HEK293 (cell line): Measurements from ENCODE around the gene ZNF227.

ENCODE experiments used
- FEZF1 ChIP-seq: fragments of 450-650 bp; formaldehyde crosslinking; IDR thresholded peaks from 2 replicates; pipeline ENCODE4 v1.5.1; 2016; ENCODE audit warnings: missing biosample characterization, missing genetic modification characterization
- GFI1B ChIP-seq: fragments of 450-650 bp; formaldehyde crosslinking; IDR thresholded peaks from 2 replicates; pipeline ENCODE4 v1.5.1; 2016; ENCODE audit warnings: missing biosample characterization, missing genetic modification characterization
- GLI4 ChIP-seq: fragments of 450-650 bp; formaldehyde crosslinking; IDR thresholded peaks from 2 replicates; pipeline ENCODE4 v1.5.1; 2016; ENCODE audit warnings: missing biosample characterization, missing genetic modification characterization
- SP2 ChIP-seq: fragments of 450-650 bp; formaldehyde crosslinking; IDR thresholded peaks from 2 replicates; pipeline ENCODE4 v1.5.1; 2016; ENCODE audit warnings: missing biosample characterization, missing genetic modification characterization
- TRIM28 ChIP-seq: IDR thresholded peaks from 2 replicates; pipeline ENCODE4 v1.6.1; 2011; ENCODE audit warnings: low read length, control low read depth, borderline replicate concordance
- YY1 ChIP-seq: fragments of 450-650 bp; formaldehyde crosslinking; IDR thresholded peaks from 2 replicates; pipeline ENCODE4 v1.5.1; 2018; ENCODE audit warnings: missing biosample characterization, missing genetic modification characterization
- ZBTB11 ChIP-seq: fragments of 450-650 bp; formaldehyde crosslinking; conservative IDR thresholded peaks from 2 replicates; pipeline ENCODE4 v1.5.1; 2016; ENCODE audit warnings: low read depth, missing biosample characterization, missing genetic modification characterization
- ZBTB48 ChIP-seq: fragments of 450-650 bp; formaldehyde crosslinking; IDR thresholded peaks from 2 replicates; pipeline ENCODE4 v1.5.1; 2016; ENCODE audit warnings: missing biosample characterization, missing genetic modification characterization
- ZEB2 ChIP-seq: fragments of 450-650 bp; formaldehyde crosslinking; IDR thresholded peaks from 2 replicates; pipeline ENCODE4 v1.5.1; 2016; ENCODE audit warnings: missing biosample characterization, missing genetic modification characterization
- ZNF114 ChIP-seq: fragments of 450-650 bp; formaldehyde crosslinking; IDR thresholded peaks from 2 replicates; pipeline ENCODE4 v1.5.0; 2017; ENCODE audit warnings: missing biosample characterization, missing genetic modification characterization
- ZNF121 ChIP-seq: fragments of 450-650 bp; formaldehyde crosslinking; IDR thresholded peaks from 2 replicates; pipeline ENCODE4 v1.5.1; 2016; ENCODE audit warnings: missing biosample characterization, missing genetic modification characterization
- ZNF146 ChIP-seq: fragments of 450-650 bp; formaldehyde crosslinking; IDR thresholded peaks from 2 replicates; pipeline ENCODE4 v1.5.1; 2016; ENCODE audit warnings: missing biosample characterization, missing genetic modification characterization
- ZNF175 ChIP-seq: fragments of 450-650 bp; formaldehyde crosslinking; IDR thresholded peaks from 2 replicates; pipeline ENCODE4 v1.5.1; 2016; ENCODE audit warnings: missing biosample characterization, missing genetic modification characterization
- ZNF221 ChIP-seq: fragments of 450-650 bp; formaldehyde crosslinking; IDR thresholded peaks from 2 replicates; pipeline ENCODE4 v1.5.1; 2017; ENCODE audit warnings: missing biosample characterization, missing genetic modification characterization, borderline replicate concordance
- ZNF274 ChIP-seq, 2 experiments: fragments of 200-500 bp in 1 of 2; fragments of 450-650 bp in 1 of 2; sonication (Bioruptor generic) in 1 of 2; formaldehyde crosslinking in 1 of 2; IDR thresholded peaks; 2 replicates each; pipeline versions ENCODE4 v1.5.1 to v1.6.1; 2014 to 2016; ENCODE audit warnings: borderline replicate concordance in 1 of 2, inconsistent platforms in 1 of 2, low read length in 1 of 2, missing biosample characterization in 1 of 2, missing genetic modification characterization in 1 of 2
- ZNF350 ChIP-seq: fragments of 450-650 bp; formaldehyde crosslinking; IDR thresholded peaks from 2 replicates; pipeline ENCODE4 v1.5.0; 2017; ENCODE audit warnings: missing biosample characterization, mild to moderate bottlenecking, missing genetic modification characterization
- ZNF433 ChIP-seq: fragments of 450-650 bp; formaldehyde crosslinking; IDR thresholded peaks from 2 replicates; pipeline ENCODE4 v1.5.1; 2016; ENCODE audit warnings: missing biosample characterization, missing genetic modification characterization, low read depth
- ZNF473 ChIP-seq: fragments of 450-650 bp; formaldehyde crosslinking; IDR thresholded peaks from 2 replicates; pipeline ENCODE4 v1.5.1; 2017; ENCODE audit warnings: missing biosample characterization, missing genetic modification characterization
- ZNF501 ChIP-seq: fragments of 450-650 bp; formaldehyde crosslinking; IDR thresholded peaks from 2 replicates; pipeline ENCODE4 v1.5.1; 2016; ENCODE audit warnings: missing biosample characterization, missing genetic modification characterization
- ZNF510 ChIP-seq: fragments of 450-650 bp; formaldehyde crosslinking; IDR thresholded peaks from 2 replicates; pipeline ENCODE4 v1.5.1; 2018; ENCODE audit warnings: mild to moderate bottlenecking, missing genetic modification characterization, missing biosample characterization; ENCODE audit not compliant: insufficient replicate concordance
- ZNF558 ChIP-seq: fragments of 450-650 bp; formaldehyde crosslinking; IDR thresholded peaks from 2 replicates; pipeline ENCODE4 v1.5.1; 2016; ENCODE audit warnings: missing biosample characterization, missing genetic modification characterization
- ZNF704 ChIP-seq: fragments of 450-650 bp; formaldehyde crosslinking; IDR thresholded peaks from 2 replicates; pipeline ENCODE4 v1.5.1; 2016; ENCODE audit warnings: missing biosample characterization, missing genetic modification characterization
- ZSCAN23 ChIP-seq: fragments of 450-650 bp; formaldehyde crosslinking; IDR thresholded peaks from 2 replicates; pipeline ENCODE4 v1.5.1; 2016; ENCODE audit warnings: missing biosample characterization, missing genetic modification characterization
- ZXDB ChIP-seq: fragments of 450-650 bp; formaldehyde crosslinking; IDR thresholded peaks from 2 replicates; pipeline ENCODE4 v1.5.1; 2016; ENCODE audit warnings: missing biosample characterization, missing genetic modification characterization
- TF ChIP-seq, protein P1 (sequence below): fragments of 450-650 bp; formaldehyde crosslinking; IDR thresholded peaks from 2 replicates; pipeline ENCODE4 v1.5.0; 2017; ENCODE audit warnings: missing biosample characterization, missing genetic modification characterization, borderline replicate concordance
- TF ChIP-seq, protein P2 (sequence below): fragments of 450-650 bp; formaldehyde crosslinking; IDR thresholded peaks from 2 replicates; pipeline ENCODE4 v1.5.1; 2017; ENCODE audit warnings: missing biosample characterization, missing genetic modification characterization
- TF ChIP-seq, protein P3 (sequence below): fragments of 450-650 bp; formaldehyde crosslinking; IDR thresholded peaks from 2 replicates; pipeline ENCODE4 v1.5.1; 2016; ENCODE audit warnings: missing biosample characterization, missing genetic modification characterization

Gene ZNF227

DNA sequence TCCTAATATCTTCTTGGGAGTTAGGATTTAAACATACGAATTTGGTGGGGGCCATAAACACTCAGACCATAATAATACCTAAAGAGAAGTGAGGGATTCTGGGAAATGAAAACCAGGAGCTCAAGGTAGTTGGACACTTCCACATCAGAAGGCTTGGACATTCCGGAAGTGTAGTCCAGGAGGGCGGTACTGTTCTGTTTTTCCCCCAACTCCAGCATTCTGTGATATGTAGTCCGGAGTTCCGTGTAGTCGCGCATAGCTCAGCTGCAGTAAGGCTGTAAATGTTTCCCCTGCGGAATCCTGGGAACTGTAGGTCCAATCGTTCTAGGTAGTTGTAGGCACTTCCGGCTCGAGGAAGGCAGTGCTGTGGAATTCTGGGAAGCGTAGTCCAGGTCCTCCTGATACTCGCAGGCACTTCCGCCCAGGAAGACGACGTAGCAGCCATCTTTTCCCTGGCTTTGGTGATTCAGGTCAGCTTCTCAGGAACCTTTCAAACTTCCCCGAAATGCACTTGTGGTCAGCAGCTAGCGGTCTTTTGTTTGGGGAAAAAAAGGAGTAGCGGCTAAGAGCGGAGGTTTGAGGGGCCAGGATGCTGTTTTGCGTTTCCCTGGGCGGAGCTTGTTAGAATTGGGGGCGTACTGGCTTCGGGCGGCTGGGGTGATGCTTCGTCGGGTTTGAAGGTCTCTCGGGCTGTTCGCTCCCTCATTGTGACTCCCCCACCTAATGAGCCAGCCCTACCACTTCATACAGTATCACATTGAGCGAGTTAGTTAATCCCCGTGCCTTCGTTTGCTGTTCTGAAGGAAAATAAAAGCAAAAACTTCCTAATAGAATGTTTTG lies 47.4 kb upstream of the ZNF227 start, which contains the start of gene ZNF226 (continued):
- TF ChIP-seq ZNF146 (0 out of 2 replicates have a peak, but pooled peaks have one; percentile 28), ZNF510 (tag by site-specific recombination) (no peak), ZNF175 (tag by site-specific recombination) (no peak), ZNF433 (no peak), ZEB2 (tag by site-specific recombination) (peak; percentile 88), ZBTB11 (peak; percentile 99), ZXDB (peak; percentile 96), FEZF1 (no peak), ZNF350 (tag by site-specific recombination) (no peak), SP2 (tag by site-specific recombination) (peak; percentile 99), YY1 (tag by site-specific recombination) (peak; percentile 91), GFI1B (tag by site-specific recombination) (peak; percentile 42; the same call in 1 of the 2 replicates), GLI4 (tag by site-specific recombination) (no peak), TRIM28 (peak; percentile 95), ZNF473 (tag by site-specific recombination) (no peak), ZNF704 (tag by site-specific recombination) (no peak), ZNF274 (IDR thresholded peaks at IDR 0.05; ENCODE audit: low read length) (no peak), ZNF274 (tag by site-specific recombination; IDR thresholded peaks at IDR 0.05; ENCODE audit: borderline replicate concordance) (no peak), ZSCAN23 (tag by site-specific recombination) (no peak), ZNF221 (tag by site-specific recombination) (no peak), ZNF121 (tag by site-specific recombination) (no peak), ZNF558 (tag by site-specific recombination) (peak; percentile 82), ZNF114 (tag by site-specific recombination) (no peak), ZBTB48 (tag by site-specific recombination) (peak; percentile 56; the same call in 1 of the 2 replicates), ZNF501 (tag by site-specific recombination) (peak; percentile 95)
- TF ChIP-seq, protein P1, sequence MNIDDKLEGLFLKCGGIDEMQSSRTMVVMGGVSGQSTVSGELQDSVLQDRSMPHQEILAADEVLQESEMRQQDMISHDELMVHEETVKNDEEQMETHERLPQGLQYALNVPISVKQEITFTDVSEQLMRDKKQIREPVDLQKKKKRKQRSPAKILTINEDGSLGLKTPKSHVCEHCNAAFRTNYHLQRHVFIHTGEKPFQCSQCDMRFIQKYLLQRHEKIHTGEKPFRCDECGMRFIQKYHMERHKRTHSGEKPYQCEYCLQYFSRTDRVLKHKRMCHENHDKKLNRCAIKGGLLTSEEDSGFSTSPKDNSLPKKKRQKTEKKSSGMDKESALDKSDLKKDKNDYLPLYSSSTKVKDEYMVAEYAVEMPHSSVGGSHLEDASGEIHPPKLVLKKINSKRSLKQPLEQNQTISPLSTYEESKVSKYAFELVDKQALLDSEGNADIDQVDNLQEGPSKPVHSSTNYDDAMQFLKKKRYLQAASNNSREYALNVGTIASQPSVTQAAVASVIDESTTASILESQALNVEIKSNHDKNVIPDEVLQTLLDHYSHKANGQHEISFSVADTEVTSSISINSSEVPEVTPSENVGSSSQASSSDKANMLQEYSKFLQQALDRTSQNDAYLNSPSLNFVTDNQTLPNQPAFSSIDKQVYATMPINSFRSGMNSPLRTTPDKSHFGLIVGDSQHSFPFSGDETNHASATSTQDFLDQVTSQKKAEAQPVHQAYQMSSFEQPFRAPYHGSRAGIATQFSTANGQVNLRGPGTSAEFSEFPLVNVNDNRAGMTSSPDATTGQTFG = no peak; the same call in 1 of the 2 replicates
- TF ChIP-seq, protein P2, sequence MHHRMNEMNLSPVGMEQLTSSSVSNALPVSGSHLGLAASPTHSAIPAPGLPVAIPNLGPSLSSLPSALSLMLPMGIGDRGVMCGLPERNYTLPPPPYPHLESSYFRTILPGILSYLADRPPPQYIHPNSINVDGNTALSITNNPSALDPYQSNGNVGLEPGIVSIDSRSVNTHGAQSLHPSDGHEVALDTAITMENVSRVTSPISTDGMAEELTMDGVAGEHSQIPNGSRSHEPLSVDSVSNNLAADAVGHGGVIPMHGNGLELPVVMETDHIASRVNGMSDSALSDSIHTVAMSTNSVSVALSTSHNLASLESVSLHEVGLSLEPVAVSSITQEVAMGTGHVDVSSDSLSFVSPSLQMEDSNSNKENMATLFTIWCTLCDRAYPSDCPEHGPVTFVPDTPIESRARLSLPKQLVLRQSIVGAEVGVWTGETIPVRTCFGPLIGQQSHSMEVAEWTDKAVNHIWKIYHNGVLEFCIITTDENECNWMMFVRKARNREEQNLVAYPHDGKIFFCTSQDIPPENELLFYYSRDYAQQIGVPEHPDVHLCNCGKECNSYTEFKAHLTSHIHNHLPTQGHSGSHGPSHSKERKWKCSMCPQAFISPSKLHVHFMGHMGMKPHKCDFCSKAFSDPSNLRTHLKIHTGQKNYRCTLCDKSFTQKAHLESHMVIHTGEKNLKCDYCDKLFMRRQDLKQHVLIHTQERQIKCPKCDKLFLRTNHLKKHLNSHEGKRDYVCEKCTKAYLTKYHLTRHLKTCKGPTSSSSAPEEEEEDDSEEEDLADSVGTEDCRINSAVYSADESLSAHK (tag by site-specific recombination) = no peak; the same call in 1 of the 2 replicates
- TF ChIP-seq, protein P3, sequence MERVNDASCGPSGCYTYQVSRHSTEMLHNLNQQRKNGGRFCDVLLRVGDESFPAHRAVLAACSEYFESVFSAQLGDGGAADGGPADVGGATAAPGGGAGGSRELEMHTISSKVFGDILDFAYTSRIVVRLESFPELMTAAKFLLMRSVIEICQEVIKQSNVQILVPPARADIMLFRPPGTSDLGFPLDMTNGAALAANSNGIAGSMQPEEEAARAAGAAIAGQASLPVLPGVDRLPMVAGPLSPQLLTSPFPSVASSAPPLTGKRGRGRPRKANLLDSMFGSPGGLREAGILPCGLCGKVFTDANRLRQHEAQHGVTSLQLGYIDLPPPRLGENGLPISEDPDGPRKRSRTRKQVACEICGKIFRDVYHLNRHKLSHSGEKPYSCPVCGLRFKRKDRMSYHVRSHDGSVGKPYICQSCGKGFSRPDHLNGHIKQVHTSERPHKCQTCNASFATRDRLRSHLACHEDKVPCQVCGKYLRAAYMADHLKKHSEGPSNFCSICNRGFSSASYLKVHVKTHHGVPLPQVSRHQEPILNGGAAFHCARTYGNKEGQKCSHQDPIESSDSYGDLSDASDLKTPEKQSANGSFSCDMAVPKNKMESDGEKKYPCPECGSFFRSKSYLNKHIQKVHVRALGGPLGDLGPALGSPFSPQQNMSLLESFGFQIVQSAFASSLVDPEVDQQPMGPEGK (tag by site-specific recombination) = peak; percentile 74
